ENCODE measurements around the gene LRRC7.
"Not testable (repeated sequence)": the region's sequence is repeated elsewhere in the genome, so short reads cannot be mapped to it uniquely, and the experiment has no call there.

Gene LRRC7

DNA sequence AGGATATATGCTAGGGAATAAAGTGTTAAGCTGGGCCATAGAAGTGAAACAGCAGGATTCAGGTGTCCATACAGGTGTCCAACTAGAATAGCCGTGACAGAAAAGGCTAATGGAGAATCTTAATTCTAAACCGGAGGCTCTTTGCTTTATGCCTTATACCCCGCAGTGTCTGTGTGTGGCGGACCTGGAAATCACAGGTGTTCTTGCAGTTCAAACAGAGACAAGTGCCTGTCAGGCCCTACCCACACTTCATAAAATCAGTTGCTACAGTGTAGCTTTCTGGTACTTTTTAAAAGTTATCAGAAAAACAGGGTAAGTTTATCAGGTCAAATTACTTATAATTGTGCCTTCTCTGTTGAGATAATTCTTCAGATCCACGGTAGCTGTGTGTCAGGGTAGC, 293.9 kb downstream of the LRRC7 start:
- H3K4me3 ChIP-seq (ENCODE audit: low read length): no peak overlapping the region
- H3K9me3 ChIP-seq (ENCODE audit: control insufficient read depth, low read length): no peaks in the 10 kb centered on the region
- no peak overlapping the region for H3K9ac ChIP-seq (ENCODE audit: low read length)
- no peaks in the 10 kb centered on the region for H3K36me3 ChIP-seq (ENCODE audit: control insufficient read depth, insufficient read depth, low read length)
- no peaks in the 10 kb centered on the region for H3K27me3 ChIP-seq (ENCODE audit: control insufficient read depth, insufficient read depth, low read length)
- H3K4me1 ChIP-seq (ENCODE audit: control insufficient read depth, insufficient read depth, low read length): no peaks in the 10 kb centered on the region

DNA sequence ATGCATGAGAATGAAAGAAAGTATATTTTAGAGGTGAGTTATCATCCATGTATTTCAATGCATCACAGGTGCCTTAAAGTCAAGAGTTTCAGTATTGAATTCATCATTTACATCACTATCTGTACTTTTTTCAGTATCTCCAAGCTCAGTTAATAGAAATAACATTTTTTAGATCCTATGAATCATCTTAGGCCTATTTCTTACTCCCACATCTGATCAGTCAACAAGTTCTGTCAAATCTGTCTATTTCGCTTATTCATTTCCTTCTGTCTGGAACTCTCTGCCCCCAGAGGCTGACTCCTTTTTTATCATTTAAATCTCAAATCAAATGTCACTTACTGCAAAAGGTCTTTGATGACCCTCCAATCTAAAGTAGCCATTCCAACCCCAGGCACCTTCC, 295.2 kb downstream of the LRRC7 start:
- Histone ChIP-seq H3K4me3 (ENCODE audit: low read length) (no peak overlapping the region), H3K9me3 (ENCODE audit: control insufficient read depth, low read length) (no peaks in the 10 kb centered on the region), H3K36me3 (ENCODE audit: control insufficient read depth, insufficient read depth, low read length) (no peaks in the 10 kb centered on the region), H3K27me3 (ENCODE audit: control insufficient read depth, insufficient read depth, low read length) (no peaks in the 10 kb centered on the region), H3K4me1 (ENCODE audit: control insufficient read depth, insufficient read depth, low read length) (no peaks in the 10 kb centered on the region), H3K9ac (ENCODE audit: low read length) (no peak overlapping the region)

DNA sequence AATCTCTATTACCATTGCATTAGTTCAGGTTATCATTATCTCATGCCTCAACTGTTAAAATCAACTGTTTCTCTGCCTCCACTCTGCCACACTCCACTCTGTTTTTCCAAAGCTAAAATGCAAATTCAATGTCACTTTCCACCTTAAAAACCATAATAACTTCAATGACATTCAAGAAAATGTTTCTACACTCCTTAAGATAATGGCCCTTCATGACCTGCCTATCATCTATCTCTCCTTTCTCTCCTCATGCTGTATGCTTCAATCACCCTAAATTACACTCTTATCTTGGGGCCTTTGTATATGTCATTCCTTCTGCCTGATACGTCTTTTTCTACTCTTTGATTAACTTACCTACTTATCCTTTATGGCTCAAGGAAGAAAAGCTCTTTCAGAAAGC, 296.0 kb downstream of the LRRC7 start:
- Histone ChIP-seq H3K36me3 (ENCODE audit: control insufficient read depth, insufficient read depth, low read length) (no peaks in the 10 kb centered on the region), H3K4me1 (ENCODE audit: control insufficient read depth, insufficient read depth, low read length) (no peaks in the 10 kb centered on the region), H3K9me3 (ENCODE audit: control insufficient read depth, low read length) (no peaks in the 10 kb centered on the region), H3K4me3 (ENCODE audit: low read length) (no peak overlapping the region), H3K27me3 (ENCODE audit: control insufficient read depth, insufficient read depth, low read length) (no peaks in the 10 kb centered on the region), H3K9ac (ENCODE audit: low read length) (no peak overlapping the region)

DNA sequence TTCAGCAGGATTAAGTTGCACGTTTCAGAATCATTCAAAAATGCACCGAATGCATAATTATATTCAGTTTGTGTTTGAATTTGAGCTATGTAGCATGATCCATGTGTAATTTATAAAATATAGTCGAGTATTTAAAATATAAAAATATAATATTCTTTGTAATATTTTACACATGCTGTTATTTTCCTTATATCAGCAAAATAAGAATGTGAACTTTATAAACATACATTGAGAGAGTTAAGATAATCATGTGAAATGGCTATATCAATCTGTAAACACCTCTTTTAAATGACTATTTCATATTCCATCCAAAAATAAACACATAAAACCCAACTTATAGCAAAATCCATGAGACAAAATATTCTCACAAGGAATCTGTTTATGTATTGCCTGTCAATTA, 303.7 kb downstream of the LRRC7 start:
- no peaks in the 10 kb centered on the region for H3K27me3 ChIP-seq (ENCODE audit: control insufficient read depth, insufficient read depth, low read length)
- no peak overlapping the region for H3K9ac ChIP-seq (ENCODE audit: low read length)
- H3K36me3 ChIP-seq (ENCODE audit: control insufficient read depth, insufficient read depth, low read length): no peaks in the 10 kb centered on the region
- no peak overlapping the region for H3K4me3 ChIP-seq (ENCODE audit: low read length)
- H3K9me3 ChIP-seq (ENCODE audit: control insufficient read depth, low read length): no peaks in the 10 kb centered on the region
- H3K4me1 ChIP-seq (ENCODE audit: control insufficient read depth, insufficient read depth, low read length): no peaks in the 10 kb centered on the region

DNA sequence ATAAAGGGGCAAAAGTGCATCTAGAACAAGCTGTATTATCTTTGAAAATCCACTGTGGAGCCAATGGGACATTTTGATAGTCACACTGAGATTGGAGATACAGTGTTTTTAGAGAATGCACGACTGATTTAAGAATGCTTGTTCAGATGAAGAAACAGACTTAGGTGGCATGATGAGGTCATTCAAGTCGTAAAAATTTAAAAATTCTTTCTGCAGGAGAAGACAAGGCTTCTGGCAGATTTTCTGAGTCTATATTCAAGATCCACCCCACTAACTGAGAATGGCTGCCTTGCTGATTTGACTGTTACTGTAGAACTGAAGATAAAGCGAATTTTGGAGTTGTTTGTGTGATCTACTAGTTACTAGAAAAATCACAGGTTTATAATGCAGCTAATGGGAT, 310.6 kb downstream of the LRRC7 start:
- H3K9me3 ChIP-seq (ENCODE audit: control insufficient read depth, low read length): no peaks in the 10 kb centered on the region
- H3K9ac ChIP-seq (ENCODE audit: low read length): no peak overlapping the region
- H3K4me1 ChIP-seq (ENCODE audit: control insufficient read depth, insufficient read depth, low read length): no peaks in the 10 kb centered on the region
- H3K27me3 ChIP-seq (ENCODE audit: control insufficient read depth, insufficient read depth, low read length): no peaks in the 10 kb centered on the region
- H3K4me3 ChIP-seq (ENCODE audit: low read length): no peak overlapping the region
- H3K36me3 ChIP-seq (ENCODE audit: control insufficient read depth, insufficient read depth, low read length): no peaks in the 10 kb centered on the region

DNA sequence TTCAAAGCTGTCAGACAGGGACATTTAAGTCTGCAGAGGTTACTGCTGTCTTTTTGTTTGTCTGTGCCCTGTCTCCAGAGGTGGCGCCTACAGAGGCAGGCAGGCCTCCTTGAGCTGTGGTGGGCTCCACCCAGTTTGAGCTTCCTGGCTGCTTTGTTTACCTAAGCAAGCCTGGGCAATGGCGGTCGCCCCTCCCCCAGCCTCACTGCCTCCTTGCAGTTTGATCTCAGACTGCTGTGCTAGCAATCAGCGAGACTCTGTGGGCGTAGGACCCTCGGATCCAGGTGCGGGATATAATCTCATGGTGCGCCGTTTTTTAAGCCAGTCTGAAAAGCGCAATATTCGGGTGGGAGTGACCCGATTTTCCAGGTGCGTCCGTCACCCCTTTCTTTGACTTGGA, 320.3 kb downstream of the LRRC7 start:
- not testable (repeated sequence) for H3K9ac ChIP-seq (ENCODE audit: low read length); H3K4me1 ChIP-seq (ENCODE audit: control insufficient read depth, insufficient read depth, low read length); H3K9me3 ChIP-seq (ENCODE audit: control insufficient read depth, low read length); H3K36me3 ChIP-seq (ENCODE audit: control insufficient read depth, insufficient read depth, low read length); H3K27me3 ChIP-seq (ENCODE audit: control insufficient read depth, insufficient read depth, low read length); H3K4me3 ChIP-seq (ENCODE audit: low read length)

DNA sequence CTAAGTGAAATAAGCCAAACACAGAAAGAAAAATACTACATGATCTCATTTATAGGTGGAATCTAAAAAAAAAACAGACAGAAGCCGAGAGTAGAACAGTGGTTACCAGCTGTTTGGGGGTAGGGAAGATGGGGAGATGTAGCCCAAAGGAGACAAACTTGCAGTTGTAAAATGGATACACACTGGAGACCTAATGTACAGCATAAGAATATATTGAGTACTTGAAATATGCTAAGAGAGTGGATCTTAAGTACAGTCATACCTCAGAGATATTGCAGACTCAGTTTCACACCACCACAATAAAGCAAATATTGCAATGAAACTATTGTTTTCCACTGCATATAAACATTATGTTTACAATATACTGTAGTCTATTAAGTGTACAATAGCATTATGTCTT, 320.9 kb downstream of the LRRC7 start:
- H3K27me3 ChIP-seq (ENCODE audit: control insufficient read depth, insufficient read depth, low read length): no peaks in the 10 kb centered on the region
- no peak overlapping the region for H3K4me3 ChIP-seq (ENCODE audit: low read length)
- no peaks in the 10 kb centered on the region for H3K36me3 ChIP-seq (ENCODE audit: control insufficient read depth, insufficient read depth, low read length)
- H3K9ac ChIP-seq (ENCODE audit: low read length): no peak overlapping the region
- no peaks in the 10 kb centered on the region for H3K9me3 ChIP-seq (ENCODE audit: control insufficient read depth, low read length)
- H3K4me1 ChIP-seq (ENCODE audit: control insufficient read depth, insufficient read depth, low read length): no peaks in the 10 kb centered on the region

DNA sequence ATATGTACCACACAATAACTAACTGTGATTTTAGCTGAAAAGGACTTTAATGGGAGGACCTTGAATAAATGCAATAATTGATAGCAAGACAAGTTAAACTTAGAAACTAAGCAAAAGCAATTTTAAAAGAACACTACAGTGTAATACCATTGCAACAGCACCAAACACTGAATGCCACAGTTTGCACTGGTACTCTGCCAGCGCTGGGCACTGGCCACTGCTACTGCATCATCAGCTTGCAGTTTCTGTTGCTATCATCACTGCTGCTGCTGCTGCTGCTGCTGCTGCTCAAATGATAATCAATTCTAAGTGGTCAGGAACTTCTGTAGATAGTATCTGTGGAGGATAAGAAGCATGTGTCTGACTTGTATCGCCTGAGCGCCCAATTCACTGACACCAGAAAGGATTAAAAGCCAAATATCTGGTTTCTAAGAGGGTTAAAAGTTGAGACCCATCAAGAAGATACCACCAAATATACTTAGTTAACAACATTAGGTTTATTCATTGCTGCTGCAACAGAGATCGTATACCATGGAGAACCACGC, 330.8 kb downstream of the LRRC7 start:
- Histone ChIP-seq H3K36me3 (ENCODE audit: control insufficient read depth, insufficient read depth, low read length) (no peaks in the 10 kb centered on the region), H3K9ac (ENCODE audit: low read length) (no peak overlapping the region), H3K27me3 (ENCODE audit: control insufficient read depth, insufficient read depth, low read length) (no peaks in the 10 kb centered on the region), H3K9me3 (ENCODE audit: control insufficient read depth, low read length) (no peaks in the 10 kb centered on the region), H3K4me1 (ENCODE audit: control insufficient read depth, insufficient read depth, low read length) (no peaks in the 10 kb centered on the region), H3K4me3 (ENCODE audit: low read length) (no peak overlapping the region)

DNA sequence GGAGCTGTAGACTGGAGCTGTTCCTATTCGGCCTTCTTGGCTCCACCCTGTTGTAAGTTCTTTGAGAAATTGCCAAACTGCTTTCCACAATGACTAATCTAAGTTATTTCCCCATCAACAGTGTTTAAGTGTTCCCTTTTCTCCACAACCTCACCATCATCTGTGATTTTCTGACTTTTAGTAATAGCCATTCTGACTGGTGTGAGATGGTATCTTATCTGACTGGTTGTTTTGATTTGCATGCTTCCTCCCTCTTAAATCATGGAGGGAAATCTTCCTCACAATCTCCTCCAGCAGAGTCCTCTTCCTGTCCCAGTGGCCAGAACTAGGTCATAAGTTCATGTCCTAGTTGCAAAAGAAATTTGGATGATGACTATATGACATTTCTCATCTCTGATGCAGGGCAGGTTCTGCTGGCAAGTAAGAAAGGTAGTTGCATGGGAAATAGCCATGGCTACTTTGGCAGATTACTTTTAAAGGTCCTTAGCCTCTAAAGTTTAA, 343.6 kb downstream of the LRRC7 start:
- Histone ChIP-seq H3K9ac (ENCODE audit: low read length) (no peak overlapping the region), H3K27me3 (ENCODE audit: control insufficient read depth, insufficient read depth, low read length) (no peaks in the 10 kb centered on the region), H3K36me3 (ENCODE audit: control insufficient read depth, insufficient read depth, low read length) (no peaks in the 10 kb centered on the region), H3K4me3 (ENCODE audit: low read length) (no peak overlapping the region), H3K4me1 (ENCODE audit: control insufficient read depth, insufficient read depth, low read length) (no peaks in the 10 kb centered on the region), H3K9me3 (ENCODE audit: control insufficient read depth, low read length) (no peaks in the 10 kb centered on the region)

DNA sequence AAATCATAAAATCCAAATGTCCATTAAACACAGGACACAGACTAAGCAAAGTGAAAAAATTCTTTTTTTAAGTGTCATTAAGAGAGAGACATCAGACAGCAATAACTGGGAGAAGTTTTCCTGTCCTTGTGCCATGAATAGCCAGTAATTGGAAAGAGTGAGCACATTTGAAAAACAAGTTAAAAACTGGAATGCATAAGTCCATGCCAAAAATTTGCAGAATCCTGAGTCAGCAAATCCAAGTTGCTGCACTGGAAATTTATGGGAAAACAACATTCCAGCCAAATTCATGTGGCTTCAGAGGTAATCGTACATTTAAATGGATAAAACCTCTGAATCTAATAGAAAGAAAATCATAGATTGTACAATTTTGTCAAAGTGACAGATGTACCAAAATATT, 346.3 kb downstream of the LRRC7 start:
- Histone ChIP-seq H3K36me3 (ENCODE audit: control insufficient read depth, insufficient read depth, low read length) (no peaks in the 10 kb centered on the region), H3K4me3 (ENCODE audit: low read length) (no peak overlapping the region), H3K9ac (ENCODE audit: low read length) (no peak overlapping the region), H3K4me1 (ENCODE audit: control insufficient read depth, insufficient read depth, low read length) (no peaks in the 10 kb centered on the region), H3K27me3 (ENCODE audit: control insufficient read depth, insufficient read depth, low read length) (no peaks in the 10 kb centered on the region), H3K9me3 (ENCODE audit: control insufficient read depth, low read length) (no peaks in the 10 kb centered on the region)

DNA sequence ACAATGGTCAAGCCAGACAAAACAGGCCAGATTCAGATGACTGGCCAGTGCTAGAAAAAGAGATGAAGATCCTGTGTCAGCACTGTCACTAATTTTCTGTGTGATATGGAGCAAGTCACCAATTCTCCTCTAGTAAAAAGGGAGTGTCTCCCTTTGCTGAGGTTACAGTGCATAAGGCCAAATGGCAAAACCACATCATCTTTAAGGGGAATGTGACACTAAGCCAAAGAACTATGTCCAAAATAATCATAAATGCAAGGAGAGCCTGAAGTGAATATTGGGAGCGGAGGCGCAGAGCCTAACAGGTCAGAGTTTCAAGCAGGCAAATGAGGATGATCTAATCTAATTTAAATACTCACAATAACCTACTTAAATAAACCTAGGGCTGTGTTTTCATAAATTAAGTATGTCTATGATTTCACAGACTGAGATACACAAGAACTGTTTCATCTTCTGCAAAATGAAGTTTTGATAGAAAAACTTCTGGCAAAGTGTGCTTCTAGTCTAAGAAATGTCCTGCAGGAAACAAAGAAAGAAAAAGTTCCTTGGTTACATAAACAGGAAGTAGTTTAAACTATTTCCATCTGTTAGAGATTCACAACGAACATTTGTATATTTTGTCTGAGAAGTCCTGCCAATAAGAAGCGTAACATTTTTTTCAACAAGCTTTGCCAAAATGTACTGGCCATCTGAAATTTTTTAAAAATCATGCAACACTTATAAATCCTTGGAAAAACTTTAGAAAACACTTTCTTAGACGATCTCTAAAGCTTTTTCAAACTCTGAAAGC, 347.4 kb downstream of the LRRC7 start:
- no peaks in the 10 kb centered on the region for H3K27me3 ChIP-seq (ENCODE audit: control insufficient read depth, insufficient read depth, low read length)
- H3K4me3 ChIP-seq (ENCODE audit: low read length): no peak overlapping the region
- no peaks in the 10 kb centered on the region for H3K36me3 ChIP-seq (ENCODE audit: control insufficient read depth, insufficient read depth, low read length)
- no peaks in the 10 kb centered on the region for H3K9me3 ChIP-seq (ENCODE audit: control insufficient read depth, low read length)
- no peaks in the 10 kb centered on the region for H3K4me1 ChIP-seq (ENCODE audit: control insufficient read depth, insufficient read depth, low read length)
- H3K9ac ChIP-seq (ENCODE audit: low read length): no peak overlapping the region

DNA sequence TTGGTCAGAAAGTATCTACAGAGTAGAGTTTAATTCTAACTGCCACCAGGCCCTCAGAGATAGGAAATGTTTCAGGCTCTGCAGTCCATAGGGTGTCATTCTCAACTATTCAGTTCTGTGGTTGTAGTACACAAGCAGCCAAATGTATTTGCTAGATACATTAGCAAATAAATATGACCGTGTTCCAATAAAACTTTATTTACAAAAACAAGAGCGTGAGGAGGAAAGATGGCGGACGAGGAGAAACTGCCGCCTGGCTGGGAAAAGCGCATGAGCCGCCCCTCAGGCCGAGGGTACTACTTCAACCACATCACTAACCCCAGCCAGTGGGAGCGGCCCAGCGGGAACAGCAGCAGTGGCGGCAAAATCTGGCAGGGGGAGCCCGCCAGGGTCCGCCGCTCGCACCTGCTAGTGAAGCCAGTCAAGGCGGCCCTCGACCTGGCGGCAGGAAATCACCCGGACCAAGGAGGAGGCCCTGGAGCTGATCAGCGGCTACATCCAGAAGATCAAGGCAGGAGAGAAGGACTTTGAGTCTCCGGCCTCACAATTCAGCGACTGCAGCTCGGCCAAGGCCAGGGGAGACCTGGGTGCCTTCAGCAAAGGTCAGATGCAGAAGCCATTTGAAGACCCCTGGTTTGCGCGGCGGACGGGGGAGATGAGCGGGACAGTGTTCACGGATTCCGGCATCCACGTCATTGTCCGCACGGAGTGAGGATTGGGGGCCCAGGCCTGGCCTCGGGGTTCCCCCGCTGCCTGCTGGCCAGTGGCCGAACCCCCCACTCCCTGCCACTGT, 351.6 kb downstream of the LRRC7 start:
- H3K27me3 ChIP-seq (ENCODE audit: control insufficient read depth, insufficient read depth, low read length): no peaks in the 10 kb centered on the region
- H3K36me3 ChIP-seq (ENCODE audit: control insufficient read depth, insufficient read depth, low read length): no peaks in the 10 kb centered on the region
- H3K9ac ChIP-seq (ENCODE audit: low read length): no peak overlapping the region
- H3K9me3 ChIP-seq (ENCODE audit: control insufficient read depth, low read length): no peaks in the 10 kb centered on the region
- H3K4me1 ChIP-seq (ENCODE audit: control insufficient read depth, insufficient read depth, low read length): no peaks in the 10 kb centered on the region
- H3K4me3 ChIP-seq (ENCODE audit: low read length): no peak overlapping the region

All from mucosa of stomach (tissue), 1 donor.